Suppressor macrophage treated with lipopolysaccharide for 1 hour (primary cell): Measurements from ENCODE around the gene GSG1L.

Experiments used
- DNase-seq, 3 donors: peaks; one replicate each; pipeline ENCODE4 v3.0.0-alpha.2; 2020 to 2022

The GSG1L gene

DNA sequence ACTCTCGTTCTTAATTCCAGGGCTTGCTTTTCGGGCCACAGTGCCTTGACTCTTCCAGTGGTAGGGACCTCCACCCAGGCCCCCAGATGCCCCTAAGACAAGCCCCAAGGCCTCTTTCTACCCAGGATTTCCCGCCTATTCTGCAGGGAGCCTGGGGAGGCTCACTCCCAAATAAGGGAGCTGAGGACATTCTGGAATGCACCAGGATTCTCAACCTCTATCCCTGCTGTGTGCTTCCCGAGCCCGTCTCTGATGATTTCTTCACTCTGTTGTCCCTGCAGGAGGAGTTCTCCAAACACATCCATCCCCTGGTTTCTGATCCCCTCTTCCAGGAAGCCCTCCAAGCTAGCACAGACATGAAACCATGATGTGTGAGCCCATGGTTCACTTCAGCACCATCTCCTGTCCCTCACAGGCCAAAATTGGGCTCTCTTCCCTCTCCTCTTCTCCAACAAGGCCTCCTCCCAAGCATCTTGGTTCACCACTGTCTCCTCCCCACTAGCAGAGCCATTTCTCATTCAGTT is 257.6 kb downstream of the GSG1L start:
- DNase-seq = no peak

DNA sequence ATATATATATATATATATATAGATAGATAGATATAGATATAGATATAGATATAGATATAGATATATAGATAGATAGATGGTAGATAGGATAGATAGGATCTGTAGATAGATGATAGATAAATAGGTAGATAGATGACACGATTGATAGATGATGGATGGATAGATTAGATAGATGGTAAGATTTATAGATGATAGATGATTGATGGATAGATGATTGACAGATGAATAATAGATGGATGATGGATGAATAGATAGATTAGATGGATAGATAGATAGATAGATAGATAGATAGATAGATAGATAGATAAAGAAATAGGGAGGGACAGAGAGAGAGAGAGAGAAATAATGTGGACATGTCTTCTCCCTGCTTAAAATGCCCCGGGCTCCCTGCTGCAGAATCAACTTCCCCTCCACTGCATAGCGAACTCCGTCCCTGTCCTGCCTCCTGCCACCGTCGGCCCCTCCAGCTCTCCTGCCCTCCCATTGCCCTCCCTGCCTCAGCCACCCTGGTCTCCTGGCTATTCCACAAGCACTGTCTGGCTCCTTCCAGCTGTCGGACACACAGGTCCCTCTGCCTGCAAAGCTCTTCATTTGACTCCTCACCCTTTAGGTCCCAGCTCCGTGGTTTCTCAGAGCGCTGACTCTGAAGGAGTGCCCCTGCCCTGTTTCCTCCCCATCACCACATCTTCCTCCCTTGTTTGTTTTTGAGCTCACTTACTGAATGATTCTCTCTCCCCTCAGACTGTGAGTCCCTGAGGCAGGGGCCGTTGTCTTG is 259.6 kb downstream of the GSG1L start:
- DNase-seq = no peak

DNA sequence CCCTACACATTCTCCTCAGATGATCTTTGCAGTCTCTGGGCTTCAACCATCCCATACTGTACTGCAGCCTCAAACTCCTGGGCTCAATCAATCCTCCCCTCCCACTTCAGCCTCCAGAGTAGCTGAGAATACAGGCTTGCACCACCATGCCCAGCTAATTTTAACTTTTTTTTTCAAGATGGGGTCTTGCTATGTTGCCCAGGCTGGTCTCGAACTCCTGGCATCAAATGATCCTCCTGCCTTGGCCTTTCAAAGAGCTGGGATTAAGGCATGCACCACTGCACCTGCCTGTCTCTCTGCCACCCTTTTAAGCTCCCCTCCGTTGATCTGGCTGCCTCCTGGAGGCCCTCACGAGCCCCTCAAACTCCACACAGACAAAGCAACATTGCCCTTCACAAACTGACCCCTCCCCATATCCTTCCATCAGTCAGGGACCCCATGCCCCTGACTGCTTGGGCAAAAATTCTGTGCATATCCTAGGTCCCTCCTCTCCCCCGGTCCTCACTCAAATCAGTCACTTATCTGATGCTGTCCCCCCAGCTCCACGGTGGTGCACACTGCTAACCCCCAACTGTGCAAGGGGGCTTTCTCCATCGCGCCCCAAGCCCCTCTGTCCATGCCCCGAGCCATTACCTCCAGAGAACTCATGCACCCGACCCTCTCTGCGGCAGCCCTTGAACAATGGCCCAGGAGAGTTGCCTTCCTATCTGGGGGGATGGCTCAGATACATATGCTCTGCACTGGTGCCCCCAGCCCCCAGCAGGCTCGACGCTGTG is 260.7 kb downstream of the GSG1L start:
- no peak for DNase-seq

DNA sequence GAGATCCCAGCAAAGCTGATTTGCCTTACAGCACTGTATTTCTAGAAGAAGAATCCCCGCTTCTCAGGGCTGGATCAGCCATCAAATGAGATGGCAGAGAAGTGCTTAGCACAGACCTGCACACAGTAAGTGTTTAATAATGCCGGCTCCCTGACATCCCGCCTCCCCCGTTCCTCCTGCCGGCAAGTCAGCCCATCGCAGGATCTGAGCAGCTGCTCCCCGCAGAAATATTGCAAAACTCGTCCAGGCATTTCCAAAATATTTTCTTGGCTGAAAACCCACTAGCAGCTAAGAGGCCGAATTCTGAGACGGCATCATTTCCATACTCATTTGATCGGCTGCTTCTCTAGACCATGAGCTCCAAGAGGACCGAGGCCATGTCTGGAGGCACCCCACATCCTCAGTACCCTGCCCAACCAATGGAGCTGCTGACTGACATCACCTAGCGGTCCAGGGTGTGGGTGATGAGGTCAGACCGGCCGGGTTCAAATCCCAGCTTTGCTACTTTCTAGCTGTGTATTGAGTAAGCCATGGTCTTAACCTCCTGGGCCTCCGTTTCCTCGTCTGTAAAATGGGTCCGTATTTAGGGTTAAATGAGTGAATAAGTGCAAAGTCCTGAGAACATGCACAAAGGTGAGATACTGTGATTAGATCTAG is 262.1 kb downstream of the GSG1L start:
- no peak for DNase-seq

DNA sequence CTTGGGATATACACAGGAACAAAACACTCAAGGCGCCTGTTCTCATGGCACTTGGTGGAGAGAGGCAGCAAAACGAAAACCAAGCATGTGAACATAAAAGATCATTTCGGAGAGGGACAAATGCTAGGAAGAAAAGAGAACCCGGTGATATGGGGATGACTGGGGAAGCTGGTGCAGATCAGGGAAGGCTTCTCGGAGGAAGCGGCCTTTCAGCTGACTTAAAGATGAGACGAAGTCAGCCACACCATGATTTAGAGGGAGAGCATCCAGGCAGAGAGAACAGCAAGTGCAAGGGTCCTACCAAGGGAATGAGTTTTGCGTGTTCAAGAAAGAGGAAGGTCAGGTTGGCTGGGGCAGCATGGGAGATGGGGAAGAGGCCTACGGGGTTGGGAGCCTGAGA is 262.7 kb downstream of the GSG1L start:
- no peak for DNase-seq

DNA sequence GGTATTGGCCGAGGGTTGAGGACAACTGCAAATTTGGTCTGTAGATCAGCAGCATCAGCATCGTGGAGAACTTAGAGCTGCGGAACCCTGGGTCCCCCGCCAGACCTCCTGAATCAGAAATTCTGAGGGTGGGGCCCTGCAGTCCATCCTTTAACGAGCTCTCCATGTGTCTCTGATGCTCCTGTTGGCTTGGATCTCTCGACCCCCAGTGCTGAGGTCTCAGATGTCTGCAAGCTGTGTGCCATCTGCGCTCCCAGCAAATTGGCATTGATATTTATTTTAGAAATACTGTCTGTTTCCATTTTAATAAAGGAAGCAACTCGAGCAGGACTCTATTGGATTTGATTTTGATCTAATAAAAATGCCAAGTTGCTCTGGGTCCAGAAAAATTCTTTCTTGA is 263.6 kb downstream of the GSG1L start:
- no peak for DNase-seq

DNA sequence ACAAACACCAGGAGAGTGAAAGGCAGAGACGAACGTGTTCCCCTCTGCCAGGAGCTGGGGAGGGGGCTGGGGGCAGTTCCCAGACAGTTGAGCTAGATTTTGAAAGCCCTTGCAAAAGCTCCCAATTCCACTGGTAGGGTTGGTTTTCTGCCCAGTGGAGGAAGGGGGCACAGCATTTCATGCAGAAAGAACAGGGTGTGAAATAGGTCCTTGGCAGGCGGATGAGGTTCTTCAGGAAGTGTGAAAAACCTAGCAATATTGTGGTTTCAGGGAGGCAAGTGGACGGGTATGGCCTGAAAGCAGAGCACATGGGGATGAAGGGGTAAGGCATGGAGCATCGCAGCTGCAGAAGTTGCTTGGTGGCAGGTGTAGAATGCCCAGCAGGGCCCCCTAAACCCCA is 265.3 kb downstream of the GSG1L start:
- DNase-seq = no peak

DNA sequence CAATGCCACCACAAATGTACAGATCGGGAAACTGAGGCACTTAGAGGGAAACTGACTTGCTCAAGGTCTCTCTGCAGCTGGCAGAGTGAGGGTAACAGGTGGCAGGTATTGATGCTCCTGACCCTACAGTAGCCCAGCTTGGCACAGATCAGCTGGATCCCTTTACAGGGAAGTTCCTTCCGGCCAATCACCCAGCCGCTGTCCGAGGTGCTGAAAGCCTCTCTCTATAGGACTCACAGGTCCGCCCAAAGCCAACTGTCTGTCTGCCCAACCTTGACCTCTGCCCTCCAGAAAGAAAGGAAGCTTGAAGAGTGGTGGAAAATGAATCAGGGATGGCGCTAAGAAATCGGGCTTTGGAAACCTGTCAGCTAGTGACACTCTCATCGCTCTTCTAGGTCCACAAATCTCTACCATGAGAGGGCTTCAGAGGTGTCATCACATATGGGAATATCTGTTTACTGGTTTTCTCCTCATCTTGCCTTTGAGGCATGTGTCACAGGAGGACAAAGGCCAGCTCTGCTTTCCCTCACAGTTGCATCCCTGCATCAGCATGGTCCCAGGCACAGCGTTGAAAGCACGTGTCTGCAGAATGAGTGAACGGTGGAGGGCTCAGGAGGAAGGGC is 267.4 kb downstream of the GSG1L start:
- DNase-seq = peak; percentile 50 to 84 (median 68)

DNA sequence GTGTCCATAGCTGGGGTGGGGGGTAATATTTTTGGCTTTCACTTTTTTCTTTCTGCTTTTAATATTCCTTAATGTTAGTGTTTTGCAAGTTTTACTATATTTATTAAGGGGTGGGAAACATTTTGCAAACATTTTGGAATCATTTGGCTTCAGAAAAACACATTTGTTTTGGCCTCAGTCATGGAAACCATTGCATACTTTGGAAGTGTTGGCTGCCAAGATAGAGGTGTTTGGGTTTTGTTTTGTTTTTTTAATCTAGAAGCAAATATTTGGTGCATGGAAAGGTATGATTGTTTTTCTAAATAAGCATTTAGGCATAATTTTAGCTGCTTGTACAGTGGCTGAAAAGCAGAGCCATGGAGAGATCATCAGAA is 270.3 kb downstream of the GSG1L start:
- no peak for DNase-seq

DNA sequence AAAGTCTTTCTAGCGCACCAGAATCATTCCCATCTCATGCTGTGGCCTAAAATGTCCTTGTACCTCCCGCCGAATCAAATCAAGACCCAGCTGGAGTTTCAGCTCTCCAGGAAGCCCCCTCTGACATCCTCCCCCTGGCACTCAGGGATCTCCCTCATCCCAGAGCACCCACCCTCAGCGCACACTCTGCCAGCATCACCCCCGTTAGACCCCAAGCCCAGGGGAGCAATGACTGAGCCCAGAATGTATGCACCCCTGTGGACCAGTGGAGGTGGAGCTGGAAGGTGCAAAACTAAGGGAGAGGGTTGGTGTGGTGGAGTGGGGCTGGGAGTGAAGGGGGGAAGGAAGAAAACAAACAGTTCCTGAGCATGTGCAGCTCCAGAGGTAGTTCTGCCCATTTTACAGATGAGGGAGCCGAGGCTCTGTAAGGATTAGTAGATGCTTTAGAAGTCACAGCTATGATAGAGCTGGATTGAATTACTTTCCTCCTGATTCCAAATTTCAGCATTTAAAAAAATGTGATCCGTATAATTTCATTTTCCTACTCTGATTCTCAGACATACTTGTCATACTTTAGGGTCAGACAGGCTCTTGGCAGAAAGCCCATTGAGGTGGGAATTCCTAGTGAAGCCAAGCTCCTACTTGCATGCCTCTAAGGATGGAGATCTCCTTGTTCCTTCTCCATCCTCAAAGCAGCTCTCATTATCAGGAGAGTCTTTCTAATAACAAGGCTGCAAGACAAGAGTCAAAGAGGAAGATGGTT is 270.8 kb downstream of the GSG1L start:
- no peak for DNase-seq

DNA sequence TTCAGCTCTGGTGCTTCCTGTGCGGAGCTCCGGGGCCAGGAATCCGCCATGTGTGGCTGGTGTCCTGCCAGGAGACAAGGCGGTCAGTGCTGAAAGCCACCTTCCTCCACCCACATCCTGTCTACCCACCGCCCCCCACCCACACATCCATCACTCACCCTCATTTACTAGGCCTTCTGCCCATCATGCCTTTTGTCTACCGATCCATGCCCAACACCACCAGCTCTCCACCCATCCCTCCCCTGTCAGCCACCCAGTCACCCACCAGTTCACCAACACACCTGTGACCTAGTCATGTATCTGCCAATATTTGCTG is 272.2 kb downstream of the GSG1L start:
- no peak for DNase-seq

DNA sequence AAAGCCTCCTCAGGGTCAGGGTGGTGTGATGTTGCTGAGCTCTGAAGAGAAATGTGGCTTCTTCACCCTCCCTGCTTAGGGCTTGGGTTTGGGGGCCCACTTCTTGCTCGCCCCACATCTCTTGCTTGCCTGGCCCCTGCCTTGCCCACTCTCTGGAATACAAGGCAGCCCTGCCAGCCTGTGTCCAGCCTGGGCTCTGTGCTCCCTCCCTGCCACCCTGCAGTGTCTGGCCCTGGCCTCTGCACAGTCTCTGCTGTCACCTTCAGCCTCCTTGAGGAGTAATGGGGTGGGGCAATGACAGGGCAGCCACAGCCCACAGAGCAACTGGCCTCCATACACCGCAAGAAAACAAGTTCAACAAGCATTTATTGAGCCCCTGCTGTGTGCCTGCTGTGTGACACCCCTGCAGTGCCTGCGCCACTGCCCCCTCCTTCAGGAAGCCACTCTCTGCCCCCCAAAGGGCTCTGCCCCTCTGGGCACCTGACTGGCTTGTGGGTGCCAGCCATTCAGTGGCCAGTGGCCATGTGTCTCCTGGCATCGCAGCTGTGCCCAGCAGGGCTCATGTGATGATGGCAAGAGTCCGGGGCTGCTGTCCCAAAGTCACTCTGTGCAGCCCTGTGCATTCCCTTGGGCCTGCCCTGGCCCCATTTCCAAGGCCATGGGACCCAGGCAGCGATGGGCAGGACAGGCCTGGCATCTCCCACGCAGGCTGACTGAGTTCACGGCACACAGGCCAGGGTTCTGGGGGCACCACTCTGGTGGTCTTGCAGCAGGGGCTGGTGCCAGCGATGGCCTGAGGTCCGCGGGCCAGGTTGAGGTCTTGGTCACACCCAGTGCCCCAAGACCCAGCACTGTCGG is 272.7 kb downstream of the GSG1L start:
- no peak for DNase-seq

DNA sequence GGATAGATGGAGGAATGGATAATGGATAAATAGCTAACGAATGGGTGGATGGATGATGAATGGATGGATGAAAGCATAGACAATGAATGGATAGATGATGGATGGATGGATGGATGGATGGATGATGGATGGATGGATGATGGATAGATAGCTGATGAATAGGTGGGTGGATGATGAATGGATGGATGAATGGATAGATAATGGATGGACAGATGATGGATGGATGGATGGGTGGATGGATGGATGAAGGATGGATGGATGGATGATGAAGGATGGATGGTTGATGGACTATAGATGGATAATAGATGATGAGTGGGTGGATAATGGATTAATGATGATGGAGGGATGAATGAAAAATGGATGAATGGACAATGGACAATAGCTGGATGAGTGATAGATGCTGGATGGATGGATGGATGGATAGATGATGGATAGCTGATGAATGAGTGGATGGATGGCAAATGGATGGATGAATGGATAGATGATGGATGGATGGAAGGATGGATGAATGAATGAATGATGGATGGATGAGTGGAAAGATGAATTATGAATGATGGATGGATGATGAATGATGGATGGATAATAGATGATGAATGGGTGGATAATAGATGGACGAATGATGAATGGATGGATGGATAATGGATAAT is 273.8 kb downstream of the GSG1L start:
- no peak for DNase-seq

DNA sequence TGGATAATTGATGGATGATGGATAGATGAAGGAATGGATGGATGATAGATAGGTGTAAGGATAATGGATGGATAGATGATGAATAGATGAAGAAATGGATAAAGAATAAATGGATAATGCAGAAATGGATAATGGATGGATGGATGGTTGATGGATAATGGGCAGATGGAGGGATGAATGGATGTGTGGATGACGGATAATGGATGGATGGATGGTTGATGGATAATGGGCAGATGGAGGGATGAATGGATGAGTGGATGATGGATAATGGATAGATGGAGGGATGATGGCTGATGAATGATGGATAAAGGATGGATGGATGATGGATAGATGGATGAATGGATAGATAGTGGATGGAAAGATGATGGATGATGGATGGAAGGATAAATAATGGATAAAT is 274.4 kb downstream of the GSG1L start:
- DNase-seq = no peak

DNA sequence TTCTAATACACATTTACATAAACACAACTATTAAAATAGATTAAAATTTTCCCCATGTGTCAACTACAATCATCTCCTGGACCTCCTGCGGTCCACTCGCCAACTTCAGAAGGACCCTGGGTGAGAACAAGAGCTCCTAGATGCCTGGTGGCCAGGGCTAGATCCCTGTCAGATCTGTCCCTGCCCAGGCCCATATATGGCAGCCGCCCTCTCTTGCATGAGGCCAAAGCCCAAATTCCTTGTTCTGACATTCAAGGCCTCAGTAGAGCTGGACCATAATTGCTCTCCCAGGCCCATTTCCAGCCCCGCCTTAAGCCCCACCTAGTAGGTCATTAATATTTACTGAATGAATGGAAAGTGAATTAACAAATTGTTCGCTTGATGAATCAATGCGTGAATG is 275.8 kb downstream of the GSG1L start:
- no peak for DNase-seq

DNA sequence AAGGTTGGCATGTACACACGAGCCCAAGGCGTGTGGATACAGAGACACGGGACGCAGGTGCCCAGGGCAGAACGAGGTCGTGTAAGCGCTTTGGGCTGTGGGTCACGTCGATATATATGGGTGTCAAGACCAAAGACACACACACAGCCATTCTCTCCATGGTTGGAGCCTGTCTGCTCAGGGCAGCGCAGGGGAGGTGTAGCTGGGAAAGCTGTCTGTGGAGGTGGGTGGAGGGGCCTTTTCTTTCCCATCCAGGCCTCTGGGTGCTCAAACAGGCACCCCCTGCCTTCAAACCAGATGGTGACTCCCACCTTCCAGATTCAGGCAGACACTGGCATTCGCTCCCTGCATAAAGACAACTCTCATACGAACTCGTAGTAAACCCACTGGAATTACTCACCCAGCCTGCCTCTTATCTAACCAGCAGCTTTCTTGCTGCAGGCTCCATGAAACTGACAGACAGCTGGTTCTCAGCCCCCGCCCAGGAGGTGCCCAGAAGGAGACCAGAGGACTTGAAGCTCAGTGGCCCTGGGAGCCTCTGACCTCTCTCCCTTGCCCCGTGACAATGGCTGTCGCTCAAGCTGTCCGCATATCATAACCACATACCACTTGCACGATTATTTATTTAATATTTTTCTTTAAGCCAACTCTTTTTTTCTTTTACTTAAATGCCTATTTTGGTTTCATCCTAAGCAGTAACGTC is 276.4 kb downstream of the GSG1L start:
- DNase-seq = no peak

DNA sequence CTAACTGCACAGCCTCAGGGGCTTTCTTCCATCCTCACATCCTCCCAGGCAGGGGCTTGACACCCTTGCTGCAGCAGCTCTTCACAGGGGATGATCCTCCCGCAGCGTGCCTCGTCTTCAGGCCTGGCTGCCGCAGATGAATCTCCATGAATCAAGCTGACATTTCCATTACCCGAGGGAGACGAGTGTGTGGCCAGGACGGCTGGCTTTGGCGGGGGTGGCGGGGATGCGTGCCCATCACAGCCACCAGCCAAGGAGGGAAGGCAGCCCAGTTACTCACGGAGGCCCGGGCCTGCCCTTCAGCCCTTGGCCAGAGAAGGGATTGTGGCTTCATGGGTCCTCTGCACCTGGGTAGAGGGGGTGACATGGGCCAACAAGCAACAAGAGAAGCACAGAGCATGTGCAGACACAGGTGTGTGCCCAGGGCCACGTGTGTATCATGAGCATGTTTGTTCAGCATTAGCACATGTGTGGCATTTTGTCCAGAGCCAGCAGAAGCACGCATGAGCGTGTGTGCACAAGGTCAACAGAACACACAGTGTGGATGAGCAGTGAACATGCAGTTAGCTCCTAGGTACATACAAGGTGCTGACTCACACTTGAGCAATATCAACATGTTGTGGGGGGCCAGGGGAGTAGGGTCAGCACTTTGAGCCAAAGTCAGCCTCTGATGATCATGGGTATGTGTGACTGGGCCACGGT is 277.1 kb downstream of the GSG1L start:
- DNase-seq = no peak

DNA sequence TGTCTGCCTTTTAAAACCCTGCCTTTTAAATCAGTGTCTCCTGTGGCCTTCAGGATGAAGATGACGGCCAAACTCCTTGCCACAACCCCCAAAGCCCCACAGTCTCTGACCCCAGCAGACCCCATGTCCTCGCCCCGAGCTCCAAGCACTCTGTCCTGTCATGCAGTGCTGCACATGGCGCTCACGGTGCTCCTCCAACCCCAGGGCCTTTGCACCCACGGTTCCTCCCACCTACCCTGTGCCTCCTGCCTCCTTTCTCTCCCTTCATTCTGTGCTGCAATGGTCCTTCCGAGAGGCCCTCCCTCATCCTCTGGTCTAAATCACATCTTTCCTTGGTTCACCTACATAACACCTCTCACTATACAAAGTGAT is 278.2 kb downstream of the GSG1L start:
- no peak for DNase-seq

DNA sequence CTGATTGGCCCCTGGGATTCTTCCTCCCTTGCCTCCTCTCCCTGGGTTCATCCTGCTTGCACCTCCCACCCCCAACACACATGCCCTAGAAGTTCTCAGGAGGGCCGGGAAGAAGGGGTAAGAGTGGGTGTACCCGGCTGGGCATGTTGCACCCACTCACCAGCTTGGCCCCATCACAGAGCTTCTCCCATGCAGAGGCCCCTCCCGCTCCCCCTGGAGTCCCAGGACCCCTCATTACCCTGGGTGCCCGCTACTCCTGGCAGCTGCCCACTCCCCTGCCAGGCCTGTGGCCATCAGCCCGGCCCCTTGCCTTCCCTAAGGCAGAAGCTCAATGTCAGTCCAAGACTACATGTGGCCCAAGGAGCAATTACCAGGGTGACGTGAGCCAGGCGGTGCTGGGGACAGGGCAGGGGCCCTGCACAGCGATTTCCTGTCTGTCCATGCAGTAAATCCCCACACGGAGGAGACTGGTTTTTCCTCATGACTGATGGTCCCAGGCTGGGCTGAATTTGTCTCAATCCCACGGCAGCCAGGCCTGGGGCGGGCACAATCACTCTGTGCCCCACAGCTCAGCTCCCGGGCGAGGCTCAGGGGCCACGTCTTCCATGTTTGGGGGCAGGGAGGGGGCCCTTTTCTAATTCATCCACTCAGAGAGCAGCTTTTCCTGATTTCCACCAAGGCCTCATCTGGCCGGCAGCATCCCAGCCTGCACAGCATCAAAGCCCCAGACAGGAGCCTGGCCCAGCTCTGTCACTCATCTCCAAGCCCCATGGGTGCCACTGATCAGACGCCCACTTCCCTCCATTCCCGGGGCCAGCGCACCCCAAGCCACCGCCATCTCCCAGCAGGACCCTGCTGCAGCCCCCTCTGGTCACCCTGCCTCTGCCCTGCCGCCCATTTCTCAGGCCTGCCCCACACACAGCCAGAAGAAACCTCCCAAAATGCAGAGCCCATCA is 278.9 kb downstream of the GSG1L start:
- no peak for DNase-seq
